ENCODE data around the gene GLIS1. TPM values are rescaled to one million over a fixed set of nuclear protein-coding genes. Genes with fewer than 3 reads are reported as not detected.

GLIS1 gene
- total RNA-seq, 4 donors from 2014 or later, result not detected

DNA sequence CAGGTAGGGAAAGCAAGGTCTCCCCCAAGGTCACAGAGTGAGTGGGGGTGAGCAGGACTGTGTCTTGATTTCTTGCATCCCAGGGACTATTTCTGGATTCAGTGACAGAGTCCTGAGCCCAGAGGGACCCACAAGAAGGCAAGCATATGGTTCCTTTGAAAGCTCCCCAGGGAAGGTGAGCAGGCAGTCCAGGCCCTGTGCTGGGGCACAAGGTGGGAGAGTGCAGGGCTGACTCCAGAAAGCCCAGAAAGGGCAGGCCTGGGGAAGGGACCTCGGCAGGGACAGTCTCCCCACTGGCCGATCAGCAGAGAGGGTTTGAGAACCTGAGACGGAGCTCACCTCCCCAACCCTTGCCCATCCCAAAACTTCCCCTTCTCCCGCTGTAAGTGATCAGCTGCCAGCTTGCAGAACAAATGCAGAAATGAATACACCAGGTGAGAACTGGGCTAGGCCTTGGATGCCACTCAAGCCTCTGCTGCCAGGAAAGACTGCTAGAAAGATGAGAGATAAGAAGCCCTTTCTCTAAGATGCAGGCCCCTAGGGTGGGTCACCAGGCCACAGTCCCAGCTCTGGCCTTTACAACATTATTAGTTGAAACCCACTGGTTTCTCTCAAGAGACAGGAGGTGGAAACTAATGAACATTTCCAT is 121.0 kb downstream of the GLIS1 start:
- intact Hi-C loops (cut with DNase I; ENCODE audit: low total_unique reads), result no loop called here
- TF ChIP-seq POLR2A (IDR thresholded peaks at IDR 0.05), result no peak
- TF ChIP-seq, protein P1, sequence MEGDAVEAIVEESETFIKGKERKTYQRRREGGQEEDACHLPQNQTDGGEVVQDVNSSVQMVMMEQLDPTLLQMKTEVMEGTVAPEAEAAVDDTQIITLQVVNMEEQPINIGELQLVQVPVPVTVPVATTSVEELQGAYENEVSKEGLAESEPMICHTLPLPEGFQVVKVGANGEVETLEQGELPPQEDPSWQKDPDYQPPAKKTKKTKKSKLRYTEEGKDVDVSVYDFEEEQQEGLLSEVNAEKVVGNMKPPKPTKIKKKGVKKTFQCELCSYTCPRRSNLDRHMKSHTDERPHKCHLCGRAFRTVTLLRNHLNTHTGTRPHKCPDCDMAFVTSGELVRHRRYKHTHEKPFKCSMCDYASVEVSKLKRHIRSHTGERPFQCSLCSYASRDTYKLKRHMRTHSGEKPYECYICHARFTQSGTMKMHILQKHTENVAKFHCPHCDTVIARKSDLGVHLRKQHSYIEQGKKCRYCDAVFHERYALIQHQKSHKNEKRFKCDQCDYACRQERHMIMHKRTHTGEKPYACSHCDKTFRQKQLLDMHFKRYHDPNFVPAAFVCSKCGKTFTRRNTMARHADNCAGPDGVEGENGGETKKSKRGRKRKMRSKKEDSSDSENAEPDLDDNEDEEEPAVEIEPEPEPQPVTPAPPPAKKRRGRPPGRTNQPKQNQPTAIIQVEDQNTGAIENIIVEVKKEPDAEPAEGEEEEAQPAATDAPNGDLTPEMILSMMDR (IDR thresholded peaks at IDR 0.05 in 4 of 5, conservative IDR thresholded peaks at IDR 0.05 in 1 of 5), result no peak
- DNase-seq, result no peak

GRCh38 chr1:53617382-53617781 is 121.6 kb downstream of the GLIS1 start:
- in situ Hi-C loops (cut with MboI; ENCODE audit: low sequenced_read_pairs in 4 of 4), result no loop called here
- intact Hi-C loops (cut with DNase I; ENCODE audit: low total_unique reads), result no loop called here
- no peaks in the 10 kb centered on the region for H3K4me1 ChIP-seq
- DNase-seq (no peak), ATAC-seq (no peak)
- H3K9me3 ChIP-seq, result no peaks in the 10 kb centered on the region
- H3K27me3 ChIP-seq, result no peaks in the 10 kb centered on the region
- TF ChIP-seq POLR2A (IDR thresholded peaks at IDR 0.05), result no peak
- TF ChIP-seq, protein P1 (IDR thresholded peaks at IDR 0.05 in 4 of 5, conservative IDR thresholded peaks at IDR 0.05 in 1 of 5), result no peak
- no peak overlapping the region for H3K4me3 ChIP-seq
- no peak overlapping the region for H3K27ac ChIP-seq
- no peaks in the 10 kb centered on the region for H3K36me3 ChIP-seq

More for the DNA sequence above, 121.0 kb downstream of the GLIS1 start:
- H3K4me3 ChIP-seq, result no peak overlapping the region
- ATAC-seq, result no peak
- in situ Hi-C loops (cut with MboI; ENCODE audit: low sequenced_read_pairs in 4 of 4), result no loop called here
- H3K27ac ChIP-seq, result no peak overlapping the region
- H3K4me1 ChIP-seq, result no peaks in the 10 kb centered on the region
- H3K27me3 ChIP-seq, result no peaks in the 10 kb centered on the region
- H3K36me3 ChIP-seq, result no peaks in the 10 kb centered on the region
- no peaks in the 10 kb centered on the region for H3K9me3 ChIP-seq

DNA sequence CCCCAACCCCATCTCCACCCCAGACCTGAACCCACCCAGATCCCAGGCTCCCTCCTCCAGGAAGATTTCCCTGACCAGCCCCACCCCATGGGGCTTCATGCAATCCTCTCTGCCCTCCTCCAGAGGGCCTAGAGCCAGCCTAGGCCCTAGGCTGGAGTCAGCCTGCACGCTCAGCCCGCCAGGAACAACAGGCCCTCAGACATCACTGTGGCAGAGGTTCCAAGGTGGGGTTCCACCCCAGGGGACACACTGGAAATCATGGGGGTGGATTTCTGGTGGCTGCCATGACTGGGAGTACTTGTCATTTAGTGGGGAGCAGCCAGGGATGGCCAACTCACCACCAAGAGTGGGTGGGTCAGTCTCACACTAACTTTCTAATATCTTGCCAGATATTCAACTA is 122.0 kb downstream of the GLIS1 start:
- ATAC-seq (no peak), DNase-seq (no peak)
- Histone ChIP-seq H3K36me3 (no peaks in the 10 kb centered on the region), H3K27ac (no peak overlapping the region), H3K9me3 (no peaks in the 10 kb centered on the region), H3K4me3 (no peak overlapping the region), H3K27me3 (no peaks in the 10 kb centered on the region), H3K4me1 (no peaks in the 10 kb centered on the region)
- intact Hi-C loops (cut with DNase I; ENCODE audit: low total_unique reads) (no loop called here), in situ Hi-C loops (cut with MboI; ENCODE audit: low sequenced_read_pairs in 4 of 4) (no loop called here)
- TF ChIP-seq, protein P1 (IDR thresholded peaks at IDR 0.05 in 4 of 5, conservative IDR thresholded peaks at IDR 0.05 in 1 of 5), result no peak
- no peak for TF ChIP-seq POLR2A (IDR thresholded peaks at IDR 0.05)

DNA sequence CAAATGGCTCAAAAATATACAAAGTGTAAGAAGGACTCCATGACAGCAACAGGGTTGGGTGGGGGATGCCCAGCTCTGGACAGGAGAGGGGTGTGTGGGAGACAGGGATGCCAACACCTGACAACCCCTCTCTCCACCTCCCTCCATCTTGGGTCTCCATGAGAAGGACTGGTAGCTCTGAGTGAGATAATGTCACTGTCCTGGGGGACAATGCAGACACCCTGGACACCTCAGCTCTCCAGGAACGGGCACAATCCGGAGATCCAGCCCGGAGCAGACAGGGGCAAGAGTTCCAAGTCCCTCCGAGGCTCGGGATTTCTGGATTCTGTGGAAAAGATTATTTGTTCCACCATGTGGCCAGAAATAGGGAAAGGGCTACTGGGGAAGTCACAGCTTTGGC is 122.5 kb downstream of the GLIS1 start:
- TF ChIP-seq, protein P1 (IDR thresholded peaks at IDR 0.05 in 4 of 5, conservative IDR thresholded peaks at IDR 0.05 in 1 of 5), result no peak
- TF ChIP-seq POLR2A (IDR thresholded peaks at IDR 0.05), result no peak
- DNase-seq, result no peak
- ATAC-seq, result no peak
- Histone ChIP-seq H3K4me3 (no peak overlapping the region), H3K9me3 (no peaks in the 10 kb centered on the region), H3K4me1 (no peaks in the 10 kb centered on the region), H3K36me3 (no peaks in the 10 kb centered on the region), H3K27ac (no peak overlapping the region), H3K27me3 (no peaks in the 10 kb centered on the region)
- in situ Hi-C loops (cut with MboI; ENCODE audit: low sequenced_read_pairs in 4 of 4) (no loop called here), intact Hi-C loops (cut with DNase I; ENCODE audit: low total_unique reads) (no loop called here)

- no peak for ATAC-seq
- Histone ChIP-seq H3K27ac (no peak overlapping the region), H3K4me1 (no peaks in the 10 kb centered on the region), H3K4me3 (no peak overlapping the region), H3K9me3 (no peaks in the 10 kb centered on the region), H3K27me3 (no peaks in the 10 kb centered on the region), H3K36me3 (no peaks in the 10 kb centered on the region)
- TF ChIP-seq POLR2A (IDR thresholded peaks at IDR 0.05), result no peak
- TF ChIP-seq, protein P1 (IDR thresholded peaks at IDR 0.05 in 4 of 5, conservative IDR thresholded peaks at IDR 0.05 in 1 of 5), result no peak
- in situ Hi-C loops (cut with MboI; ENCODE audit: low sequenced_read_pairs in 4 of 4) (no loop called here), intact Hi-C loops (cut with DNase I; ENCODE audit: low total_unique reads) (no loop called here)
- DNase-seq, result no peak
These were observed 123.9 kb downstream of the GLIS1 start for GRCh38 chr1:53615101-53615500.
